ENCODE data around the gene CSH2. TPM values are rescaled to one million over a fixed set of nuclear protein-coding genes. Genes with fewer than 3 reads are reported as not detected.
"Not testable (repeated sequence)": the region's sequence is repeated elsewhere in the genome, so short reads cannot be mapped to it uniquely, and the experiment has no call there.

The CSH2 gene
- polyA plus RNA-seq (2012; ENCODE audit: insufficient read length, low read depth), result not detected

DNA sequence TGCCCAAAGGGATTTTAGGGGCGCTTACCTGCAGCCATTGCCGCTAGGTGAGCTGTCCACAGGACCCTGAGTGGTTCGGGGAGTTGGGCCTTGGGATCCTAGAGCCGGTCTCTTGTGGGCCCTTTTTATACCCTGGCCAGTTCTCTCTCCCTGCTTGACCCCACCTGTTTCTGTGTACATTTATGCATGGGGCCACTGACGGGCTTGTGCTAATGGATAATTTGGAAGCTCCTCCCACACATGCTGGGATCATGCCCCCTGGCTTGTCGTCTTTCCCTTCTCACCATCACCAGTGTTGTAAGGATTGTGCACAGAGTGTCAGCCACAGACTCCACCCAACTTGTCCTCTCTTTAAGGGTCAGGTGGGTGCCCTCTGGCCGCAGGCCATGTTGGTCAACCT lies at the start of gene CSH2:
TSS of gene CSH2 (minus strand) at position 101 of the 400 bp plus-strand sequence. CDS start at position 38, 63 bp downstream.
- not testable (repeated sequence) for TF ChIP-seq TAF1 (IDR thresholded peaks at IDR 0.05; ENCODE audit: borderline replicate concordance, insufficient read depth, low read length); SIN3A (IDR thresholded peaks at IDR 0.05; ENCODE audit: borderline replicate concordance, insufficient read depth, low read length); FOXP2 (optimal IDR thresholded peaks at IDR 0.05; ENCODE audit: borderline replicate concordance, extremely low read depth, extremely low read length, insufficient read depth)

DNA sequence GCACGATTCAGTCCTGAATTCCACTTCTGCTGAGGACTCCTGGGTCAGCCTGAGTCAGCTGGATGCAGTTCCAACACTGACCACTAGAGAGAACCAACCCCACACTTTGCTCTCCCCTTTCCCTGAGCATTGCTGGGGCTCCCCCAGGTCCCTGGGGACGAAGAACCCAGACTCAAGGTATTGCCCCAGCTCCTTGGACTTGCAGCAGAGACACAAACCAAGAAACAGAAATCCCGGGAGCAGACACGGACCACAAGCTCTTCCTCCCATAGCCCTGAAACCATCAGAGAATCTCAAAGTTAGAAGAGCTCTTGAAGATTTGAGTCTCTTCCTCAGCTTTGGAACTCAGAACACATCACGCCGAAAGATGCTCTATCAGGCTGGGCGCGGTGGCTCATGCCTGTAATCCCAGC lies 45.8 kb upstream of the CSH2 start:
- no peak for TF ChIP-seq TAF1 (IDR thresholded peaks at IDR 0.05; ENCODE audit: borderline replicate concordance, insufficient read depth, low read length)
- TF ChIP-seq FOXP2 (optimal IDR thresholded peaks at IDR 0.05; ENCODE audit: borderline replicate concordance, extremely low read depth, extremely low read length, insufficient read depth), result no peak
- TF ChIP-seq, protein P1, sequence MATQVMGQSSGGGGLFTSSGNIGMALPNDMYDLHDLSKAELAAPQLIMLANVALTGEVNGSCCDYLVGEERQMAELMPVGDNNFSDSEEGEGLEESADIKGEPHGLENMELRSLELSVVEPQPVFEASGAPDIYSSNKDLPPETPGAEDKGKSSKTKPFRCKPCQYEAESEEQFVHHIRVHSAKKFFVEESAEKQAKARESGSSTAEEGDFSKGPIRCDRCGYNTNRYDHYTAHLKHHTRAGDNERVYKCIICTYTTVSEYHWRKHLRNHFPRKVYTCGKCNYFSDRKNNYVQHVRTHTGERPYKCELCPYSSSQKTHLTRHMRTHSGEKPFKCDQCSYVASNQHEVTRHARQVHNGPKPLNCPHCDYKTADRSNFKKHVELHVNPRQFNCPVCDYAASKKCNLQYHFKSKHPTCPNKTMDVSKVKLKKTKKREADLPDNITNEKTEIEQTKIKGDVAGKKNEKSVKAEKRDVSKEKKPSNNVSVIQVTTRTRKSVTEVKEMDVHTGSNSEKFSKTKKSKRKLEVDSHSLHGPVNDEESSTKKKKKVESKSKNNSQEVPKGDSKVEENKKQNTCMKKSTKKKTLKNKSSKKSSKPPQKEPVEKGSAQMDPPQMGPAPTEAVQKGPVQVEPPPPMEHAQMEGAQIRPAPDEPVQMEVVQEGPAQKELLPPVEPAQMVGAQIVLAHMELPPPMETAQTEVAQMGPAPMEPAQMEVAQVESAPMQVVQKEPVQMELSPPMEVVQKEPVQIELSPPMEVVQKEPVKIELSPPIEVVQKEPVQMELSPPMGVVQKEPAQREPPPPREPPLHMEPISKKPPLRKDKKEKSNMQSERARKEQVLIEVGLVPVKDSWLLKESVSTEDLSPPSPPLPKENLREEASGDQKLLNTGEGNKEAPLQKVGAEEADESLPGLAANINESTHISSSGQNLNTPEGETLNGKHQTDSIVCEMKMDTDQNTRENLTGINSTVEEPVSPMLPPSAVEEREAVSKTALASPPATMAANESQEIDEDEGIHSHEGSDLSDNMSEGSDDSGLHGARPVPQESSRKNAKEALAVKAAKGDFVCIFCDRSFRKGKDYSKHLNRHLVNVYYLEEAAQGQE (IDR thresholded peaks at IDR 0.05; ENCODE audit: insufficient read depth in 1 of 2, low read depth in 2 of 2, low read length in 2 of 2), result no peak
- no peak for TF ChIP-seq POLR2AphosphoS5 (IDR thresholded peaks at IDR 0.05; ENCODE audit: low read depth, low read length)
- no peak for TF ChIP-seq SIN3A (IDR thresholded peaks at IDR 0.05; ENCODE audit: borderline replicate concordance, insufficient read depth, low read length)

DNA sequence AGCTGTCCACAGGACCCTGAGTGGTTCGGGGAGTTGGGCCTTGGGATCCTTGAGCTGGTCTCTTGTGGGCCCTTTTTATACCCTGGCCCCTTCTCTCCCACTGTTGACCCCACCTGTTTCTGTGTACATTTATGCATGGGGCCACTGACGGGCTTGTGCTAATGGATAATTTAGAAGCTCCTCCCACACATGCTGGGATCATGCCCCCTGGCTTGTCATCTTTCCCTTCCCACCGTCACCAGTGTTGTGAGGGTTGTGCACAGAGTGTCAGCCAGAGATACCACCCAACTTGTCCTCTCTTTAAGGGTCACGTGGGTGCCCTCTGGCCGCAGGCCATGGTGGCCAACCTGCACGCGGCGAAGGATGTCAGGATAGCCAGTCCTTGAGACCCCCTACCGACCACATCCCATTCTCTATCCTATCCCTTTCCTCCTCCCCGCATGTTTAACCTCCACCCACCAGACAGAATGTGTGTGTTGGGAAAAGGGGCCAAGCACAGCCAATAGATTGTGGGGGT lies 45.4 kb upstream of the CSH2 start, which contains the start of gene GH1:
TSS of gene GH1 (minus strand) at position 51 of the 517 bp plus-strand sequence. CDS start 63 bp downstream, outside the sequence.
- TF ChIP-seq SIN3A (IDR thresholded peaks at IDR 0.05; ENCODE audit: borderline replicate concordance, insufficient read depth, low read length); POLR2AphosphoS5 (IDR thresholded peaks at IDR 0.05; ENCODE audit: low read depth, low read length); FOXP2 (optimal IDR thresholded peaks at IDR 0.05; ENCODE audit: borderline replicate concordance, extremely low read depth, extremely low read length, insufficient read depth): not testable (repeated sequence)

DNA sequence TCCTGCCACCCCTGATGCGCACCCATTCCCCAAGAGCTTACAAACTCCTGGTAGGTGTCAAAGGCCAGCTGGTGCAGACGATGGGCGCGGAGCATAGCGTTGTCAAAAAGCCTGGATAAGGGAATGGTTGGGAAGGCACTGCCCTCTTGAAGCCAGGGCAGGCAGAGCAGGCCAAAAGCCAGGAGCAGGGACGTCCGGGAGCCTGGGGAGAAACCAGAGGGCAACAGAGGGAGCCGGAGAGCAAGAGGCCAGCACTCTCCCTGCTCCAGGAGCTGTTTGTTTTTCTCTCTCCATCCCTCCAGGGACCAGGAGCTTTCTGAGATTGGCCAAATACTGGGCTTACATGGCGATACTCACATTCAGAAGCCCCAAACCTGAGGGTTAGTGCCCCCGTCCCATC lies 44.8 kb upstream of the CSH2 start:
- TF ChIP-seq TAF1 (IDR thresholded peaks at IDR 0.05; ENCODE audit: borderline replicate concordance, insufficient read depth, low read length), result no peak
- no peak for TF ChIP-seq FOXP2 (optimal IDR thresholded peaks at IDR 0.05; ENCODE audit: borderline replicate concordance, extremely low read depth, extremely low read length, insufficient read depth)
- TF ChIP-seq, protein P1 (IDR thresholded peaks at IDR 0.05; ENCODE audit: insufficient read depth in 1 of 2, low read depth in 2 of 2, low read length in 2 of 2), result no peak
- no peak for TF ChIP-seq SIN3A (IDR thresholded peaks at IDR 0.05; ENCODE audit: borderline replicate concordance, insufficient read depth, low read length)
- TF ChIP-seq POLR2AphosphoS5 (IDR thresholded peaks at IDR 0.05; ENCODE audit: low read depth, low read length), result no peak

DNA sequence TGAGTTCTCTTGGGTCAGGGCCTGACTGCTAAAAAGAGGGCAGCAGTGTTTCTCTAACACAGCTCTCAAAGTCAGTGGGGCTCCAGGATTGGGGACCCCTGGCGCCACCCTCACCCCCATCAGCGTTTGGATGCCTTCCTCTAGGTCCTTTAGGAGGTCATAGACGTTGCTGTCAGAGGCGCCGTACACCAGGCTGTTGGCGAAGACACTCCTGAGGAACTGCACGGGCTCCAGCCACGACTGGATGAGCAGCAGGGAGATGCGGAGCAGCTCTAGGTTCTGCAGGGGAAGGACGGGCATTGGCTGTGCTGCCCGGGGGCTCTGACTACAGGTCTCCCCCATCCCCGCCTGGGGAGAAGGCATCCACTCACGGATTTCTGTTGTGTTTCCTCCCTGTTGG lies 44.2 kb upstream of the CSH2 start:
- TF ChIP-seq, protein P1 (IDR thresholded peaks at IDR 0.05; ENCODE audit: insufficient read depth in 1 of 2, low read depth in 2 of 2, low read length in 2 of 2), result no peak
- TF ChIP-seq SIN3A (IDR thresholded peaks at IDR 0.05; ENCODE audit: borderline replicate concordance, insufficient read depth, low read length) (no peak), TAF1 (IDR thresholded peaks at IDR 0.05; ENCODE audit: borderline replicate concordance, insufficient read depth, low read length) (no peak), POLR2AphosphoS5 (IDR thresholded peaks at IDR 0.05; ENCODE audit: low read depth, low read length) (no peak), FOXP2 (optimal IDR thresholded peaks at IDR 0.05; ENCODE audit: borderline replicate concordance, extremely low read depth, extremely low read length, insufficient read depth) (no peak)

DNA sequence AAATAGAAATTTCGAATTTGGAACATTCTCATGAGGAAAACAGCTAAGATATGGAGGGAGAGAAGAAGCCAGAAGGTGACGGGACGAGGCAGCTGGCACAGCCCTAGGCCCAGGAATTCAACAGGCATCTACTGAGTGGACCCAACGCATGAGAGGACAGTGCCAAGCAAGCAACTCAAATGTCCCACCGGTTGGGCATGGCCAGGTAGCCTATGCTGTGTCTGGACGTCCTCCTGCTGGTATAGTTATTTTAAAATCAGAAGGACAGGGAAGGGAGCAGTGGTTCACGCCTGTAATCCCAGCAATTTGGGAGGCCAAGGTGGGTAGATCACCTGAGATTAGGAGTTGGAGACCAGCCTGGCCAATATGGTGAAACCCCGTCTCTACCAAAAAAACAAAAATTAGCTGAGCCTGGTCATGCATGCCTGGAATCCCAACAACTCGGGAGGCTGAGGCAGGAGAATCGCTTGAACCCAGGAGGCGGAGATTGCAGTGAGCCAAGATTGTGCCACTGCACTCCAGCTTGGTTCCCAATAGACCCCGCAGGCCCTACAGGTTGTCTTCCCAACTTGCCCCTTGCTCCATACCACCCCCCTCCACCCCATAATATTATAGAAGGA lies 43.2 kb upstream of the CSH2 start:
- TF ChIP-seq, protein P1 (IDR thresholded peaks at IDR 0.05; ENCODE audit: insufficient read depth in 1 of 2, low read depth in 2 of 2, low read length in 2 of 2), result no peak
- TF ChIP-seq FOXP2 (optimal IDR thresholded peaks at IDR 0.05; ENCODE audit: borderline replicate concordance, extremely low read depth, extremely low read length, insufficient read depth), result no peak
- no peak for TF ChIP-seq TAF1 (IDR thresholded peaks at IDR 0.05; ENCODE audit: borderline replicate concordance, insufficient read depth, low read length)
- TF ChIP-seq POLR2AphosphoS5 (IDR thresholded peaks at IDR 0.05; ENCODE audit: low read depth, low read length), result no peak
- TF ChIP-seq SIN3A (IDR thresholded peaks at IDR 0.05; ENCODE audit: borderline replicate concordance, insufficient read depth, low read length), result no peak
